Measurements from ENCODE around the gene GANC. TPM values are rescaled to one million over a fixed set of nuclear protein-coding genes. Genes with fewer than 3 reads are reported as not detected.

Gene GANC
- total and polyA plus RNA-seq, 2 experiments from 2014 or later, result 21.0 to 22.2 TPM

GRCh38 chr15:42233107-42233506 lies 39.9 kb upstream of the GANC start:
- TF ChIP-seq CTCF (IDR thresholded peaks at IDR 0.05; ENCODE audit: low read depth, low read length), result no peak
- Histone ChIP-seq H3K9me3 (ENCODE audit: low read depth) (no peaks in the 10 kb centered on the region), H3K4me1 (ENCODE audit: low read depth) (no peaks in the 10 kb centered on the region), H3K27ac (no peak overlapping the region), H3K4me3 (no peak overlapping the region), H3K36me3 (peaks cover 62% of the 10 kb centered on the region), H3K27me3 (no peaks in the 10 kb centered on the region)
- DNase-seq (ENCODE audit: low read depth in 1 of 2, low spot score in 1 of 2), result no peak

GRCh38 chr15:42239528-42240182 lies 33.3 kb upstream of the GANC start:
- no peak for DNase-seq (ENCODE audit: low read depth in 1 of 2, low spot score in 1 of 2)
- TF ChIP-seq CTCF (IDR thresholded peaks at IDR 0.05; ENCODE audit: low read depth, low read length), result no peak
- Histone ChIP-seq H3K9me3 (ENCODE audit: low read depth) (no peaks in the 10 kb centered on the region), H3K27me3 (no peaks in the 10 kb centered on the region), H3K4me3 (no peak overlapping the region), H3K4me1 (ENCODE audit: low read depth) (no peaks in the 10 kb centered on the region), H3K27ac (no peak overlapping the region), H3K36me3 (peaks cover 45% of the 10 kb centered on the region)

- no peak overlapping the region for H3K4me3 ChIP-seq
- H3K27me3 ChIP-seq, result no peaks in the 10 kb centered on the region
- peaks cover 44% of the 10 kb centered on the region for H3K36me3 ChIP-seq
- DNase-seq (ENCODE audit: low read depth in 1 of 2, low spot score in 1 of 2), result no peak
- H3K27ac ChIP-seq, result no peak overlapping the region
- H3K9me3 ChIP-seq (ENCODE audit: low read depth), result no peaks in the 10 kb centered on the region
- no peak for TF ChIP-seq CTCF (IDR thresholded peaks at IDR 0.05; ENCODE audit: low read depth, low read length)
- H3K4me1 ChIP-seq (ENCODE audit: low read depth), result no peaks in the 10 kb centered on the region
These were observed 32.2 kb upstream of the GANC start for GRCh38 chr15:42240823-42241222.

GRCh38 chr15:42253300-42253699 lies 19.7 kb upstream of the GANC start:
- DNase-seq (ENCODE audit: low read depth in 1 of 2, low spot score in 1 of 2), result no peak
- H3K36me3 ChIP-seq, result peaks cover 20% of the 10 kb centered on the region
- no peak overlapping the region for H3K4me3 ChIP-seq
- no peaks in the 10 kb centered on the region for H3K27me3 ChIP-seq
- no peak for TF ChIP-seq CTCF (IDR thresholded peaks at IDR 0.05; ENCODE audit: low read depth, low read length)
- H3K4me1 ChIP-seq (ENCODE audit: low read depth), result no peaks in the 10 kb centered on the region
- H3K9me3 ChIP-seq (ENCODE audit: low read depth), result no peaks in the 10 kb centered on the region
- no peak overlapping the region for H3K27ac ChIP-seq

- Histone ChIP-seq H3K27ac (no peak overlapping the region), H3K9me3 (ENCODE audit: low read depth) (no peaks in the 10 kb centered on the region), H3K36me3 (peaks cover 74% of the 10 kb centered on the region), H3K4me3 (no peak overlapping the region), H3K27me3 (no peaks in the 10 kb centered on the region), H3K4me1 (ENCODE audit: low read depth) (peaks cover 9% of the 10 kb centered on the region)
- DNase-seq (ENCODE audit: low read depth in 1 of 2, low spot score in 1 of 2), result no peak
- no peak for TF ChIP-seq CTCF (IDR thresholded peaks at IDR 0.05; ENCODE audit: low read depth, low read length)
These were observed 8.2 kb upstream of the GANC start for GRCh38 chr15:42264795-42265194.

Measured in cardiac muscle cell (in vitro differentiated cells and primary cell).